Measurements from ENCODE around the gene KRTAP10-11. TPM values are rescaled to one million over a fixed set of nuclear protein-coding genes. Genes with fewer than 3 reads are reported as not detected.

The KRTAP10-11 gene
- total RNA-seq, 1 donor from 2014 or later = not detected

DNA sequence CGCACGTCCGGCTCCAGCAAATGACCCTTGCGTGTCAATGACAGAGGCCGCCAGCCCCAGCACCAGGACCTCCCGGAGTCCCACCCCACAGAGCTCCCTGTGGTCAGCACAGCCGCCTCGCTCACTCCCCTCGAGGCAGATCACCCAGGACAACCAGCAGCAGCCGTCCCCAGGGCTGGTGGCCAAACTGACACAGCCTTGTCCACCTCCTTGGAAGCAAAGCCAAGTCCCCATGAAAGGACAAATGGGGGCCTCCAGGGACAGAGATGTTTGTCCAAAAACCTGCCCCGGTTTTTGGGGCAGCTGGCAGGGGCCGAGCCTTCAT, 6.9 kb upstream of the KRTAP10-11 start:
- H3K4me3 ChIP-seq (ENCODE audit: insufficient read depth, low read depth, low read length) = no peak overlapping the region
- no peak overlapping the region for H2AFZ ChIP-seq (ENCODE audit: low read depth, low read length)
- H3K9ac ChIP-seq (ENCODE audit: low read length) = no peak overlapping the region
- H4K20me1 ChIP-seq (ENCODE audit: insufficient read depth, low read length) = no peaks in the 10 kb centered on the region
- H3K27ac ChIP-seq (ENCODE audit: low read depth, low read length) = no peak overlapping the region
- H3K36me3 ChIP-seq (ENCODE audit: insufficient read depth, low read length) = no peaks in the 10 kb centered on the region
- Mint-ChIP-seq H3K4me1 (ENCODE audit: low read depth, unreplicated experiment) (no peaks in the 10 kb centered on the region), H3K36me3 (ENCODE audit: low read depth, unreplicated experiment) (no peaks in the 10 kb centered on the region), H3K27ac (ENCODE audit: unreplicated experiment) (no peak overlapping the region), H3K27me3 (ENCODE audit: low read depth, unreplicated experiment) (peaks cover 33% of the 10 kb centered on the region), H3K4me3 (ENCODE audit: unreplicated experiment) (no peak overlapping the region), H3K9me3 (ENCODE audit: unreplicated experiment) (peaks cover 16% of the 10 kb centered on the region)
- no peaks in the 10 kb centered on the region for H3K79me2 ChIP-seq (ENCODE audit: insufficient read depth, low read length)
- FAIRE-seq = no peak
- peaks cover 2% of the 10 kb centered on the region for H3K9me3 ChIP-seq (ENCODE audit: insufficient read depth, low read depth, low read length)
- no peak overlapping the region for H3K4me2 ChIP-seq (ENCODE audit: low read length)
- no peaks in the 10 kb centered on the region for H3K27me3 ChIP-seq (ENCODE audit: insufficient read depth, low read length)
- no peaks in the 10 kb centered on the region for H3K4me1 ChIP-seq (ENCODE audit: insufficient read depth, low read length)
- TF ChIP-seq CTCF (IDR thresholded peaks at IDR 0.05; ENCODE audit: insufficient read depth, low read depth, low read length) (no peak), EZH2 (IDR thresholded peaks at IDR 0.05; ENCODE audit: insufficient read depth, low read length) (no peak)
- no peak for DNase-seq (ENCODE audit: low read depth)

DNA sequence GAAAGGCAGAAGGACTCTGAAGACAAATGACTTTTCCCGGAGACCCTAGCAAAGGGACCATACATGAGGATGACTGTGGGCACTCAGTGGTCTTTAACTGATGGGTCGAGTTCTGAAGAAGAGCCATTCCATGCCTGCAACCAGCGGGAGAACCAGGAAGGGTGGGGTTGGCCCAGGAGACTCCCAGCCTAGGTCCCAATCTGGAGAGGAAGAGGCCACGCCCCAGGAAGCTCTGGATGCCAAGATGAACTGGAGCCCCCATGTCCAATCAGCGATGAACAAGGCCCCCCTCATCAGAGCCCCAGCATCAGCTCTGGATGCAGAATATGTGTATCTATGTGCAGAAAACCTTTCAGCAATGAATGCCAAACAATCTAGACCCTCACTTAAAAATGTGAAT, 5.5 kb upstream of the KRTAP10-11 start:
- Histone ChIP-seq H3K4me2 (ENCODE audit: low read length) (no peak overlapping the region), H3K9ac (ENCODE audit: low read length) (no peak overlapping the region), H2AFZ (ENCODE audit: low read depth, low read length) (no peak overlapping the region), H3K79me2 (ENCODE audit: insufficient read depth, low read length) (no peaks in the 10 kb centered on the region), H3K36me3 (ENCODE audit: insufficient read depth, low read length) (no peaks in the 10 kb centered on the region), H4K20me1 (ENCODE audit: insufficient read depth, low read length) (no peaks in the 10 kb centered on the region), H3K4me1 (ENCODE audit: insufficient read depth, low read length) (no peaks in the 10 kb centered on the region), H3K27me3 (ENCODE audit: insufficient read depth, low read length) (no peaks in the 10 kb centered on the region), H3K9me3 (ENCODE audit: insufficient read depth, low read depth, low read length) (peaks cover 2% of the 10 kb centered on the region), H3K27ac (ENCODE audit: low read depth, low read length) (no peak overlapping the region), H3K4me3 (ENCODE audit: insufficient read depth, low read depth, low read length) (no peak overlapping the region)
- TF ChIP-seq CTCF (IDR thresholded peaks at IDR 0.05; ENCODE audit: insufficient read depth, low read depth, low read length) (no peak), EZH2 (IDR thresholded peaks at IDR 0.05; ENCODE audit: insufficient read depth, low read length) (no peak)
- DNase-seq (ENCODE audit: low read depth) = no peak
- Mint-ChIP-seq H3K36me3 (ENCODE audit: low read depth, unreplicated experiment) (no peaks in the 10 kb centered on the region), H3K27me3 (ENCODE audit: low read depth, unreplicated experiment) (peaks cover 35% of the 10 kb centered on the region), H3K9me3 (ENCODE audit: unreplicated experiment) (peaks cover 25% of the 10 kb centered on the region), H3K4me1 (ENCODE audit: low read depth, unreplicated experiment) (no peaks in the 10 kb centered on the region), H3K27ac (ENCODE audit: unreplicated experiment) (no peak overlapping the region), H3K4me3 (ENCODE audit: unreplicated experiment) (no peak overlapping the region)
- FAIRE-seq = no peak

GRCh38 chr21:44643741-44644310, 2.4 kb upstream of the KRTAP10-11 start:
- H3K4me1 Mint-ChIP-seq (ENCODE audit: low read depth, unreplicated experiment) = no peaks in the 10 kb centered on the region
- DNase-seq (ENCODE audit: low read depth) = no peak
- H3K4me2 ChIP-seq (ENCODE audit: low read length) = no peak overlapping the region
- no peak for TF ChIP-seq CTCF (IDR thresholded peaks at IDR 0.05; ENCODE audit: insufficient read depth, low read depth, low read length)
- no peak for TF ChIP-seq EZH2 (IDR thresholded peaks at IDR 0.05; ENCODE audit: insufficient read depth, low read length)
- no peak overlapping the region for H3K27ac Mint-ChIP-seq (ENCODE audit: unreplicated experiment)
- no peaks in the 10 kb centered on the region for H3K79me2 ChIP-seq (ENCODE audit: insufficient read depth, low read length)
- peaks cover 26% of the 10 kb centered on the region for H3K9me3 Mint-ChIP-seq (ENCODE audit: unreplicated experiment)
- FAIRE-seq = no peak
- peaks cover 34% of the 10 kb centered on the region for H3K27me3 Mint-ChIP-seq (ENCODE audit: low read depth, unreplicated experiment)
- no peaks in the 10 kb centered on the region for H3K4me1 ChIP-seq (ENCODE audit: insufficient read depth, low read length)
- no peak overlapping the region for H3K4me3 ChIP-seq (ENCODE audit: insufficient read depth, low read depth, low read length)
- H3K4me3 Mint-ChIP-seq (ENCODE audit: unreplicated experiment) = no peak overlapping the region
- H4K20me1 ChIP-seq (ENCODE audit: insufficient read depth, low read length) = no peaks in the 10 kb centered on the region
- no peak overlapping the region for H3K9ac ChIP-seq (ENCODE audit: low read length)
- H3K9me3 ChIP-seq (ENCODE audit: insufficient read depth, low read depth, low read length) = peaks cover 2% of the 10 kb centered on the region
- H3K27ac ChIP-seq (ENCODE audit: low read depth, low read length) = no peak overlapping the region
- H3K36me3 Mint-ChIP-seq (ENCODE audit: low read depth, unreplicated experiment) = no peaks in the 10 kb centered on the region
- H3K36me3 ChIP-seq (ENCODE audit: insufficient read depth, low read length) = no peaks in the 10 kb centered on the region
- H2AFZ ChIP-seq (ENCODE audit: low read depth, low read length) = no peak overlapping the region
- H3K27me3 ChIP-seq (ENCODE audit: insufficient read depth, low read length) = no peaks in the 10 kb centered on the region

Data from astrocyte (in vitro differentiated cells and primary cell).